GM19351 (cell line): ENCODE data around the gene HK2.
"Not testable (repeated sequence)": the region's sequence is repeated elsewhere in the genome, so short reads cannot be mapped to it uniquely, and the experiment has no call there.

Source experiments
- ATAC-seq: cut with Tn5 transposase; IDR thresholded peaks from one replicate; pipeline ENCODE4 v1.9.1; 2021; ENCODE audit warnings: mild to moderate bottlenecking, moderate library complexity; ENCODE audit not compliant: unreplicated experiment

HK2 gene

GRCh38 chr2:74893332-74893731 is 59.4 kb downstream of the HK2 start:
- no peak for ATAC-seq

DNA sequence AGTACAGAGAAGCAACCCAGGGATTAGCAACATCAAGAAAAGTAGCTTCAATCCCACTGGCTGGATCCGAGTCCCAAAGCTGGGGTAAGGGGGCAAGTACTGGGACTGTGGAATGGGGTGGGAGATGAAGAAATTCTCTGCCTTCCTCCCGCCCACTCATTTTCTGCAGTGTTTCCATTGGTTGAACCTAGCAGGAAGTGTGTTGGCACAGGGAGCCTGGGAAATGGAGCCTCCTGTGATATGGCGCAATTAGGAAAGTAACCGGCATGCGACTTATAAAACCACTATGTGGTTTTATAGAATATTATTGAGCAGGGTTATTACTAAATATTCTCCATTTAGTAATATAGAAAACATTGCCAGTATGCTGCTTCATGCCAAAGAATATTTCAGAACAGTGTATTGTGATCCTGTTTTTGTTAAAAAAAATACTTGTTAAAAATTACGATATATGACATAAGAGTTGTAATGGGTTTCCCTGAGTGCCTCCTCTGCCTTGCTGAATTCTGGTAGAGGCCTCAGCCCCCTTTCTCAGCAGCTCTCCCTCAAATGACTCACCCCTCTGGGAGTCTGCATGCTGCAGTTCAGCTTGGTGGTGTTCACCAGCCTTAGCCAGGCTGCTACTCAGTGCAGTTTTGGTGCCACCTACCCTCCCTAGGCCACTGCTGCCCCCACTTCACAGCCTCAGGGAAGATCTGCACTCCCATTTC is 60.5 kb downstream of the HK2 start:
- ATAC-seq, result no peak

- ATAC-seq, result no peak
These were observed 61.1 kb downstream of the HK2 start for GRCh38 chr2:74895001-74895400.

DNA sequence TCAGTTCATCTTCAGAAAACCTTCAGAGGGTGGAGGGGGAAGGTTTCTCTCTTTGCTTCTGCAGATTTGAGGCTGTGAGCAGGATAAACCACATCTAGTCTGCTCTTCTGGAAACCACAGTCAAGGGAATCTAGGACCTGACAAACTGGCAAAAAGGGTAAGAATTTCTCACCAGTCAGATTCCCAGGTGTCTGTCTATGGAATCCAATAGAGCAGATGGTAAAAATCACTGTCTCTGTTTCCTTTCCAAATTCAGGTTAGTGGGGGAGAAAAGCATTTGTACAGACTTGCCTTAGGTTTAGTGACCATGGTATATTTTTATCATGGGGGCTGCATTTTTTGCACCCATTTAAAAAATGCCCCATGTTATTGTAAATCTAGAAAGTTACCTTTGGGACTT is 62.3 kb downstream of the HK2 start:
- ATAC-seq, result no peak

- not testable (repeated sequence) for ATAC-seq
These were observed 66.3 kb downstream of the HK2 start for GRCh38 chr2:74900225-74900624.

DNA sequence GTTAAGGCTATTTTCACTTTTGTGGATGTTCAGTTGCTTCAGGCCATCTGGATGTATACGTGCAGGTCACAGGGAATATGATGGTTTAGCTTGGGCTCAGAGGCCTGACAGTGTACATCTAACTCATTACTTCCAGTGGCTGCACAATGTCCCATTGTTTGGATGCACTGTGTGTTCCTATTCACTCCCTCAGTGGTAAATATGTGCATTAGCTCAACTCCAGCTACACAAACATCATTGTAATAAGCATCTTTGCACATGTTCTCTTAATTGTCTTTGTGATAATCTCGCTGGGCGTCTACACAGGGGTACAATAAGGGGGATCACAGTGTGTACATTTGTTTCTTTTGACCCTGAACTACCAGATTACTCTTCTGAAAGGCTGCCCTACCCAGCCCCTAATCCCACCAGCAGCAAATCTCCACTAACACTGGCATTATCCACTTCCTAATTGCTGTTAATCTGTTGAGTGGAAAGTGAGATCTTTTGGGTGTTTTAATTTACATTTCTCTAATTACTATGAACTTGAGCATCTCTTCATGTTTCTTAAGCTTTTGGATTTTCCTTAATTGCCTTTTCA is 68.4 kb downstream of the HK2 start:
- no peak for ATAC-seq

- no peak for ATAC-seq
These were observed 72.5 kb downstream of the HK2 start for GRCh38 chr2:74906395-74906794.

GRCh38 chr2:74907560-74907959 is 73.6 kb downstream of the HK2 start:
- not testable (repeated sequence) for ATAC-seq

DNA sequence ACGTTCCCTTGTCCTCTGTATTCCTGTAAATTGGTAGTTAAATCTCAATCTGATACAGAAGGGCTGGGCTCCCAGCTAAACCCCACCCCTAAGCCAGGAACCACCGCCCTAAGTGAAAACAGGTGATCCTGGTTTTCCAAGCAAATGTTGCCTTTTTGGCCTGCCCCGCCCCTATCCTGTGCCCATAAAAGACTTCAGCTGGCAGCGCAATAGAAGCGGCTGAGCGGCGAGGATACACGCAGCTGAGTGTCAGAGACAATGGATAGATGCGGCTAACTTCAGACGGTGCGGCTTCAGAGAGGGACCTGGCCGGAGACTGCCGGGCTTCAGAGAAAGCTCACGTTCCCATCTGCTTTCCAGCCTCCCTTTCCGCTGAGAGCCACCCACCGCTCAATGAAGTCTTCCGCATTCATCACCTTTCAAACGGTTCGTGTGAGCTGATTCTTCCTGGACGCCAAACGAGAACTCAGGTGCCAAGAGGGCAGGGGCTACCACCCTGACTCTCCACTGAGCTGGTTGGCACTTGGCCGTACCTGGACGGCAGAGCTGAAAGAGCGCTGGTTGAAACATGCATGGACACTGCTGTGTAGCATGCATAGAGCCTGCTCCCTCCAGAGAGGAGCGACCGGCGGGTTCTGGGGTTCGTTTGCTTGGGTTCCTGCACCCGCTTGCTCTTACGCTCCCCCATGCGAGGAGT is 75.0 kb downstream of the HK2 start:
- ATAC-seq, result no peak

- ATAC-seq, result no peak
These were observed 76.3 kb downstream of the HK2 start for GRCh38 chr2:74910245-74910644.

DNA sequence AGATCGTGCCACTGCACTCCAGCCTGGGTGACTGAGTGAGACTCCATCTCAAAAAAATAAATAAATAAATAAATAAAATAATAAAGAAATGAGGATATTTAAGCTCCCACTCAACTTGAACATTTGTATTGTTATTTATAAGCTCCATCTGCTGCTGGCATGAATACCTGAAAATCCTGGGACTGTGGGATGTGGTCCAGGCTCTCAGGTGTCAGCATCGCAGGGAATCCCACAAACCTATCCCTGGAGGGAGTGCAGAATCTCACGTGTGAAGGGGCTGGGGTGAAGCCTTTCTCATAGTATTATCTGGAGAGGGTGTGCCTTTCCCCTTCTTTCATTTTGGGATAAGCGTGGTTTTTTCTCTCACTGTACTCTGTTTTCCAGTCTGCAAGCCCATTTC is 77.1 kb downstream of the HK2 start:
- no peak for ATAC-seq

GRCh38 chr2:74915743-74916142 is 81.8 kb downstream of the HK2 start:
- no peak for ATAC-seq

DNA sequence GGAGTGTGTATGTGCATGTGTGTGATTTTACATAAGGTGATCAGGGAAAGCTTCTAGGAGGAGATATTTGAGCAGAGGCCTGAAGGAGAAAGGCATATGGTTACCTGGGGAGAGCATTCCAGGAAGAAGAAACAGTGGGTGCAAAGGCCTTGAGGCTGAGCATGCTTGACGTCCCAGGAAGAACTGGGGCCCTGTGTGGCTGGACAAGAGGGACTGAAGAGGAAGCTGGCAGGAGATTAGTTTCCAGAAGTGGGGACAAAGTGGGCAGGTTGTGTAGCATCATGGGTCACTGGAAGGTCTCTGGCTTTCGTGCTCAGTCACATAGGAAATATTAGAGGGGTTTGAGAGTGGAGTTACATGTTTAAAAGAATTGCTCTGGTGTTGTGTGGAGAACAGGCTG is 82.5 kb downstream of the HK2 start:
- ATAC-seq, result no peak

- no peak for ATAC-seq
These were observed 84.0 kb downstream of the HK2 start for GRCh38 chr2:74917702-74918619.

DNA sequence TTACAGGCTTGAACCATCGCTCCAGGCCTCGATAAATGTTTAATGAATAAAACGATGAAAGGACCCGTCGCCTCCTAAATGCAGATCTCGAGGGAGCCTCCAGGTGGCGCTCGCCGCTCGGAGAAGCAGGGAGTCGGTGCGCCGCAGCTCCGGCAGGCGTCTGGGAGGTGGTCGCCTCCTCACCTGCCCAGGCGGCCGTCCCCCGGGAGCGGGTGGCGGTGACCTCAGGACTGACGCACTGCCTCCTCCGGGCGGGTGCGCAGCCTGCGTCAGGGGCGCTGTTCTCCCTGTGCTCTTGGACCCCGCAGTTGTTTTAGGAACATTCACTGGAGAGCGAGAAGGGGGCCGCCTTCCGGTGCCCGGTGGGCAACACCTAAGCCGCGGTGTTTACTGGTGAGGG is 85.9 kb downstream of the HK2 start:
- peak; percentile 58 for ATAC-seq

DNA sequence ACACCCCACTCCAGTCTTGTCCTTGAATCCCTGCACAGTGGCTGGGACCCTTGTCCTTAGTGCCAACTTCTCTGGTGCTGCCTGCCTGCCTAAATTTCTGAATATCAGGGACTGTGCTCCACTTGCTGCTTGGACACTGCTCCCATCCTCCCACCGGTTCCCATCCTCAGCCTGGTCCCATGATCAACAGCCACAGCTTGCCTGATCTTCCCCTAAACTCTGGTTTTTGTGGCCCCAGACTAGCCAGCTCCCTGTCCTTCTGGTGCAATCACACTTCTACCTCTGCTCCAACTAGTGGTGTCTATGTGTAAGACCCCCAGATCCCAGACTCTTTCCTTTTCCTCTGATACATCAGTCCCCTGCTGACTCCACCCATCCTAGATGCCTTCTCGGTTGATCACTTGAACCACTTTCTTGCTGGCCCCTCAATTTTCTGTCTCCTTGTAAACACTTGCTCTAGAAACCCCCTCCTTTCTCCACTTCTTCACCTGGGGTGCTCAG is 87.4 kb downstream of the HK2 start:
- ATAC-seq, result no peak

GRCh38 chr2:74922592-74923227 is 88.8 kb downstream of the HK2 start:
- no peak for ATAC-seq

GRCh38 chr2:74924463-74925265 is 90.7 kb downstream of the HK2 start:
- no peak for ATAC-seq

DNA sequence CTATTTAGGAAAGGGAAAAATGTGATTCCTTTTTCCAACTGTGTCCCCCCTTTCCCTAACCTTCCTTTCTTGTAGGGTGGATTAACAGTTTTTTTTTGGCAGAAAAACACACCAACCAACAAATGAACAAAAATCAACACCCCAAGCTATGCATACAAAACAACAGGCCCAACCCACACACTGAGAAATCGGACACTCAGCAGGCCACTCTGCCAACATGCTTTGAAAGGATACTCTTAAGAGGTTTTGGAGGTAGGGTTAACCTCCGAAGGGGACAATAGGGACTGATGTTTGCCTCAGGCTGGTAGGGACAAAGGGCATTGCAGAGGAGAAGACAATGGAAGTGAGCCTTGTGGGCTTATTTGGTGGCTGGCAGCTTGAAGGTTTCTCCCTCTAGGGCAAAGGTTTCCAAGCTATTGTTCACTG is 91.4 kb downstream of the HK2 start:
- ATAC-seq, result no peak

DNA sequence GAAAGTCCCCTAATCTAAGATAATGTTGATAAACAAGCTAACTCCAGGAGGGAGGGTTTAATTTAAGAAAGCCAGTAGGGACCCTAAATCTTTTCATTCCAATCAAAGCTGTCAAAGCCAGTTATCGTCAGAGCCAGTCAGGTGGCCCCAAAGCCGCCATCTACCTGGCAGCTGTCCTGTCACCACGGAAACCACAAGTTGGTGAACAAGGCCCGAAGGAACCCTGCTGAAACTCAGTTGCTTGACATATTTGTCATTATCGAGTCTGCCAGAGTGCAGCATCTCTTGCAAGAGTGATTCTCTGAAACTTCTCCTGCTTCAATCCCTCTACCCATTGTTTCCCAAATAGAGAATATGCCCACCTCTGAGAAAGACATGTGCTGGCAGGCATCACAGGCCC is 93.7 kb downstream of the HK2 start:
- no peak for ATAC-seq
